Astrocyte of the spinal cord (primary cell): ENCODE measurements around the gene GRM4.
A peak's percentile ranks its signal among the peaks of the same experiment; 100 is the strongest.

Experiments used
- DNase-seq: peaks from one replicate; pipeline ENCODE4 v3.0.0; 2011; ENCODE audit warnings: low read depth, low spot score
- H3K4me3 ChIP-seq: 2 replicates; pipeline ENCODE4 v1.5.1; 2011; ENCODE audit warnings: low read depth, mild to moderate bottlenecking, low read length, moderate library complexity
- CTCF ChIP-seq: IDR thresholded peaks from 2 replicates; pipeline ENCODE4 v1.5.1; 2012; ENCODE audit warnings: low read depth, mild to moderate bottlenecking, low read length, inconsistent platforms
- in situ Hi-C: cut with HindIII; loops from 2 replicates; pipeline ENCODE4 v1.10.0; 2017; ENCODE audit warnings: low sequenced_read_pairs

GRM4 gene

GRCh38 chr6:34067814-34068213 lies 78.1 kb downstream of the GRM4 start:
- H3K4me3 ChIP-seq = no peak overlapping the region
- no peak for DNase-seq
- TF ChIP-seq CTCF = peak; percentile 22
- in situ Hi-C loops = no loop called here

GRCh38 chr6:34066772-34067770 lies 78.8 kb downstream of the GRM4 start:
- in situ Hi-C loops = no loop called here
- no peak for DNase-seq
- no peak overlapping the region for H3K4me3 ChIP-seq
- TF ChIP-seq CTCF = no peak

GRCh38 chr6:34066218-34066571 lies 79.7 kb downstream of the GRM4 start:
- no peak overlapping the region for H3K4me3 ChIP-seq
- DNase-seq = no peak
- TF ChIP-seq CTCF = no peak
- in situ Hi-C loops = no loop called here

GRCh38 chr6:34065466-34066217 lies 80.2 kb downstream of the GRM4 start:
- in situ Hi-C loops = no loop called here
- DNase-seq = no peak
- no peak for TF ChIP-seq CTCF
- H3K4me3 ChIP-seq = no peak overlapping the region

GRCh38 chr6:34064675-34065074 lies 81.2 kb downstream of the GRM4 start:
- no peak for DNase-seq
- in situ Hi-C loops = no loop called here
- no peak for TF ChIP-seq CTCF
- no peak overlapping the region for H3K4me3 ChIP-seq

GRCh38 chr6:34063651-34064050 lies 82.2 kb downstream of the GRM4 start:
- in situ Hi-C loops = no loop called here
- DNase-seq = no peak
- no peak for TF ChIP-seq CTCF

More at GRCh38 chr6:34063651-34064050, 82.2 kb downstream of the GRM4 start:
- H3K4me3 ChIP-seq = no peak overlapping the region
